GM21367 (cell line): ENCODE measurements around the gene CDK5RAP3.
A peak's percentile ranks its signal among the peaks of the same experiment; 100 is the strongest.
"Not testable (repeated sequence)": the region's sequence is repeated elsewhere in the genome, so short reads cannot be mapped to it uniquely, and the experiment has no call there.

Source experiments
- ATAC-seq: cut with Tn5 transposase; IDR thresholded peaks from one replicate; pipeline ENCODE4 v1.9.1; 2021; ENCODE audit not compliant: unreplicated experiment

The CDK5RAP3 gene

DNA sequence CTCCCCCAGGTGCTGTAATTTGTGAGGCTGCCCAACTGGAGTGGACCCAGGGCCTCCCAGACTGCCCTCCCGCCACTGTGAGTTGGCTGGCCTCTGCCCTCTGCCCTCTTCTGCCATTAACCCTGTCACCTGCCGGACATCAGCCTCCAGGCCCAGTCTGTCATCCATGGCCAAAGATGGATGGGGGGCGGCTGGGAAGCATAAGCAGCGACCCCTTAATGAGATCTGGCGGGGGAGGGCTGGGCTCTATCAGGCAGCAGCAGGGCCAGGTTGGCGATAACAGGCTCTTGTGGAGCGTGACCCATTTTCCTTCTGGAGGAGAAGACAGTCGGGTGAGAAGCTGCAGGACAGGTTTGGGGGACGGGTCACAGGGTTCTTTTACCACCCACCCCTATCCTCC lies 25.3 kb downstream of the CDK5RAP3 start:
- no peak for ATAC-seq

- no peak for ATAC-seq
Observed at GRCh38 chr17:47997586-47997985, 26.7 kb downstream of the CDK5RAP3 start.

DNA sequence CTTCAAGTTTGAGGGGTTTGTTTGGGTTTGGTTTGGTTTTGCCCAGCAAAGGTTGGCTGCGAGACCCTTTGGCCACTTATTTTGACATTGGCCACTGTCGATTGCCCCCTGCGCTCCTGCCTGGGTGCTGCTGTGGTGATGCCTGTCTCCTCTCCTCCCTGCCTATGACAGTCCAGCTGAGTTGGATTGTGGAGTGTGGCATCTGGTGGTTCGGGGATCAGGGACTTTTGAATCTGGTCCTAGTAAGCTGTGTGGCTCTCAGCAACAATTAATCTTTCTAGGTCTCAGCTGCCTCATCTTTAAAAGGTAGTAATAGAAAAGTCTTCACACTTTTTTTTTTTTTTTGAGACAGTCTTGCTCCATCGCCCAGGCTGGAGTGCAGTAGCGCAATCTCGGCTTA lies 27.1 kb downstream of the CDK5RAP3 start:
- no peak for ATAC-seq

GRCh38 chr17:47999582-47999981 lies 28.7 kb downstream of the CDK5RAP3 start:
- no peak for ATAC-seq

GRCh38 chr17:48001197-48001596 lies 30.3 kb downstream of the CDK5RAP3 start:
- ATAC-seq: no peak

- not testable (repeated sequence) for ATAC-seq
Observed at GRCh38 chr17:48001657-48002056, 30.7 kb downstream of the CDK5RAP3 start.

GRCh38 chr17:48002266-48002915 lies 31.5 kb downstream of the CDK5RAP3 start:
- no peak for ATAC-seq

DNA sequence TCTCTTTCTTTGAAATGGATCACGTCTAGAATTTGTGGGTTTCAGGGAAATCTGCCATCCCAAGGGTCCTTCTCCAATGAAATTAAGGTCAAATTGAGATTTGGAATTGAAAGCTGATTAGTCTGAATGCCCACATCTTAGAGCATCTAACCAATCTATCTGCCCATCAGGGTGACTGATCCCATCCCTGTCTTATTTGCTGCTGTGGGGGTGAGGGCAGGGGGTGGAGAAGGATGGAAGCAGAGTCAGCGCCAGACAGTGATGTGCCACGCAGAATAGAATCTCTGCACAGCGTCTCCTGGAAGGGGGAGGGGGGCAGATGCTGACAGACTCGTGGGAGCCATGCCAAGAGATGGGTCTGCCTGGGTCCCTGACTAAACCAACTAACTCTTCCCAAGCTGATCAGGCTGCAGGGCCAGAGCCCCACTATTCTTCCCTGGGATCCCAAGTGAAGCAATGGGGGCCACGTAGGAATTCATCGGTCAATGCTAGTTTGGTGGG lies 32.1 kb downstream of the CDK5RAP3 start:
- ATAC-seq: no peak

GRCh38 chr17:48003417-48004151 lies 32.7 kb downstream of the CDK5RAP3 start:
- ATAC-seq: no peak

- ATAC-seq: no peak
Observed at GRCh38 chr17:48004983-48005382, 34.1 kb downstream of the CDK5RAP3 start.

DNA sequence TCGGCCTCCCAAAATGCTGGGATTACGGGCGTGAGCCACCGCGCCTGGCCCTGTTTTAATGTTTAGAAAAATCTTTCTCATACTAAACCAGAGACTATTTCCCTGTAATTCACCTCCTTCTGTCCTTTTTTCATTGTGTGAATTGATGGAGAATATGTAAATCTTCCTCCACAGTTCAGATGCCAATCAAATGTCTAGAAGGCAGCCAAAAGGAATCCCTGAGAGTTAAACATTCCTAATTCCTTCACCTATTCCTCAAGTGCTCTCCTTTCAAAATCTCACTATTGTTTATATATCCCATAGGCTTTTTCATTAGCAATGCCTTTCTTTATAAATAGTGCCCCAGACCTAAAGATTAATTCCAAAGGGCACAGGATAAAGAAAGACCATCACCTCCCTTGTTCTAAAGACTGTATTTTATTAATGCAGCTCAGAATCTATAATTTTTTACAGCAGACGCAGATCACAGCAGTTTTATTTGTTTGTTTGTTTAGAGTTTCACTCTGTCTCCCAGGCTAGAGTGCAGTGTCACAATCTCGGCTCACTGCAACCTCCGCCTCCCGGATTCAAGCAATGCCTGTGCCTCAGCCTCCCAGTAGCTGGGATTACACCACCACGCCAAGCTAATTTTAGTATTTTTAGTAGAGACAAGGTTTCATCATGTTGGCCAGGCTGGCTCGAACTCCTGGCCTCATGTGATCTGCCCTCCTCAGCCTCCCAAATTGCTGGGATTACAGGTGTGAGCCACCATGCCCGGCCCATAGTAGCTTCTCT lies 36.2 kb downstream of the CDK5RAP3 start:
- ATAC-seq: no peak

DNA sequence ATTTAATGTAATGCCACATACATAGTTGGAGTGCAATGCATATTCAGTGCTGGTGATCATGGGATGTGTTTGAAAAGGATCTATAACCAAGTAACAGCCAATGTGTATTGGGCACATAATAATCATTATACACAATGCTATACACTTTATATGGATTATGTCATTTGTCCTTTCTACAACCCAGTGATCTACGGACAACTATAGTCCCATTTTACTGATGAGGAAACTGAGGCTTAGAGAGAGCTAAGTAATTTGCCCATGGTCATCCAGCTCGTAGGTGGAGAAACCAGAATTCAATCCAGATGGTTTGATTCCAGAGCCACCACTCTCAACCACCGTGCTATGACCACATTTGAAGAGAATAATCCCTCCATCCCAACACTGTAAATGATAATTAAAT lies 39.3 kb downstream of the CDK5RAP3 start:
- no peak for ATAC-seq

GRCh38 chr17:48011405-48012150 lies 40.7 kb downstream of the CDK5RAP3 start:
- peak; percentile 55 for ATAC-seq

DNA sequence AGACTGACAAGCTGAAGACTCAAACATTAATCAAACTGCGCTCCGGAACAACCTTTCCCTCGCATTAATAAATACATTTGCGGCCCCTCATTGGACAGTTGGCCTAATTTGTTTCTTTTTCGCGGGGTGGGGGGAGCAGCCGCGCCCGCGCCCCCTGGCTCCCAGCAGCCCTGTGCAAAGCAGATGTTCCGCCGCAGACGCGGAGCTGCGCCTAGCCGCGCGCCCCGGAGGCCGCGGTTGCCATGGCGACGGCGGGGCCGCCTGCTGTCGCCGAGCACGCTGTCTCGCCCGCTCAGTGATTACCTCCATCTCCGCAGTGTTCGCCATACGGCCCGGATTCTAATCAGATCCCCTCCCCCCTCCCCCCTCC lies 41.2 kb downstream of the CDK5RAP3 start:
- ATAC-seq: no peak

DNA sequence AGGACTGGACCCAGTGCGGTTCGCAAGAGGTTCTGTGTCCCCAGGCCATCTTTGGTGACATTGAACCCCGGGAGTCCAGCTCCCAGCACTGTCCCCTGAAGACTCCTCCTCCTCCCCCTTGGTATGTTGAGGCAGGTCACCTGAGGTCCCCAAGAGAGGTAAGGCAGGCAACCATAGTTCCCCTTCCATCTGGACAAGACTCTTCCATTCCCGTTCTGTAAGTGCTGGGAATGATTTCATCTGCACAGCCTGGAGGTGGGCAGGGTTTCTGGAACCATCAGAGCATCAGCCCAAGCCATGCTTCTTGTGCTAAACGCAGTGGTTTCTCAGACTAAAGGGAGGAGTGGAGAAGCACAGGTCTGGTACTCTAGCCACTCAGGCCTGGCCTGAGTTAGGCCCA lies 41.7 kb downstream of the CDK5RAP3 start:
- no peak for ATAC-seq

- ATAC-seq: no peak
Observed at GRCh38 chr17:48013876-48014594, 43.1 kb downstream of the CDK5RAP3 start.

DNA sequence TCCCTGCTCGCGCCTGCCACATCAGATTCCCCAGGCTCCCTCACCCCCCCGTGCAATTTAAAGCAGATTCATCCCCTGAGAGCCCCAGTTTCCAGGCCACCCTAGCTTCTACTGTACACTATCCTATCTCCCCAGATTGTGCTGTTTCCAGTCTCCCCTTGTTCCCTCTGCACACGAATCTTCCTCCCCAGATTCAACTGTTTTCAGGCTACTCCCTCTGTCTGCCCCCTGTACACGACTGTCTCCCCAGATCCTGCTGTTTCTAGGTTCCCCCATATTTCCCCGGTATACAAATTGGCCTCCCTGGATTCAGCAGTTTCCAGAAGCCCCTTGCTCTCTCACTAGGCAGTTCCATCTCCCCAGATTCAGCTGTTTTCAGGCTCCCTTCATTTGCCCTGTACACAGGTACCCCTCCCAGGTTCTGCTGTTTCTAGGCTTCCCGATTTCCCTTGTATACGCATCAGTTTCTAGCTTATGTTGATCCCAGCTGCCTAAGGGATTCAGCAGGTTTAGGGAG lies 43.7 kb downstream of the CDK5RAP3 start:
- no peak for ATAC-seq

- ATAC-seq: no peak
Observed at GRCh38 chr17:48016112-48016511, 45.2 kb downstream of the CDK5RAP3 start.

GRCh38 chr17:48017817-48018158 lies 46.9 kb downstream of the CDK5RAP3 start:
- ATAC-seq: not testable (repeated sequence)

DNA sequence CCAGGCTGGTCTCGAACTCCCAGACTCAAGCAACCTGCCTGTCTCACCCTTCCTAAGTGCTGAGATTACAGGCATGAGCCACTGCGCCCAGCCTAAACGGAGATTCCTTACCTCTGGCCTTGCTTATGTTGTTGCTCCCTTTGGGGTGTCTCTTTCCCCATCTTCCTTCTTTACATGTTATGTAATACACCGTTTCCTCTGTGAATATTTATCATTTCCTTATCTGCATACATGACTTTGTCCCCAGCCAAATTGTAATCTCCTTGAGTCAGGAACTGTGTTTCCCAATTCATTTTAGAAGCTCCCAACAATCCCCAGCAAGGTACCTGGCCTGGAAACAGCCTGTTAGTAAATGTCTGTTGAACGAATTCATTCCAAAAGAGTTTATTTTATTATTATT lies 51.0 kb downstream of the CDK5RAP3 start:
- ATAC-seq: no peak
